CD4-positive, alpha-beta T cell (primary cell): ENCODE results near the gene GIMAP6. TPM values are rescaled to one million over a fixed set of nuclear protein-coding genes. Genes with fewer than 3 reads are reported as not detected.

ENCODE experiments used
- ATAC-seq: fragments of 200-7000 bp; cut with Tn5 transposase; one replicate; pipeline ENCODE4 v1.10.0; 2022; ENCODE audit warnings: mild to moderate bottlenecking; ENCODE audit not compliant: poor library complexity
- CTCF ChIA-PET: fragments of 350-600 bp; sonication (Branson Sonifier 250); formaldehyde crosslinking; loops from one replicate; lab custom pipeline; 2021; ENCODE audit warnings: antibody characterized with exemption, inconsistent platforms; lab: Charles Lee
- POLR2A ChIA-PET: fragments of 350-600 bp; sonication (Branson Sonifier 250); formaldehyde crosslinking; loops from one replicate; lab custom pipeline; 2021; ENCODE audit warnings: antibody characterized with exemption, inconsistent platforms; lab: Charles Lee
- DNase-seq, 14 experiments: peaks; one replicate each; pipeline ENCODE4 v3.0.0-alpha.2; 2013 to 2020; ENCODE audit warnings: mixed read lengths in 2 of 14
- H3K27ac ChIP-seq, 2 donors: one replicate each; pipeline versions ENCODE4 v1.5.1 to v1.7.0; 2013; ENCODE audit warnings: low read length in 2 of 2, low read depth in 1 of 2, mild to moderate bottlenecking in 1 of 2
- H3K27me3 ChIP-seq, 2 experiments: 1 replicate in 1 of 2; 2 replicates in 1 of 2; pipeline versions ENCODE4 v1.6.1 to v1.7.0; 2013; ENCODE audit warnings: low read length in 2 of 2, control low read depth in 1 of 2, mild to moderate bottlenecking in 1 of 2, moderate library complexity in 1 of 2; ENCODE audit not compliant: insufficient read depth in 2 of 2, control insufficient read depth in 1 of 2
- H3K36me3 ChIP-seq: one replicate; pipeline ENCODE4 v1.6.1; 2013; ENCODE audit warnings: low read length, control low read depth; ENCODE audit not compliant: insufficient read depth
- H3K4me1 ChIP-seq: one replicate; pipeline ENCODE4 v1.6.1; 2013; ENCODE audit warnings: low read length, control low read depth; ENCODE audit not compliant: insufficient read depth
- H3K4me3 ChIP-seq: one replicate; pipeline ENCODE4 v1.5.1; 2013; ENCODE audit warnings: mild to moderate bottlenecking, low read length, moderate library complexity
- H3K9me3 ChIP-seq, 2 experiments: 1 replicate in 1 of 2; 2 replicates in 1 of 2; pipeline versions ENCODE4 v1.6.1 to v1.7.0; 2013; ENCODE audit warnings: low read length in 2 of 2, mild to moderate bottlenecking in 2 of 2, control low read depth in 1 of 2, moderate library complexity in 1 of 2; ENCODE audit not compliant: control insufficient read depth in 1 of 2, insufficient read depth in 1 of 2
- H3K27ac Mint-ChIP-seq: one replicate; pipeline ENCODE4 v1.8.0; 2020; ENCODE audit warnings: mixed read lengths
- H3K27me3 Mint-ChIP-seq: one replicate; pipeline ENCODE4 v1.8.0; 2021; ENCODE audit warnings: mixed read lengths
- H3K36me3 Mint-ChIP-seq: one replicate; pipeline ENCODE4 v1.8.0; 2021; ENCODE audit warnings: low read depth, mixed read lengths
- H3K4me1 Mint-ChIP-seq: one replicate; pipeline ENCODE4 v1.8.0; 2021; ENCODE audit warnings: low read depth, mixed read lengths
- H3K4me3 Mint-ChIP-seq: one replicate; pipeline ENCODE4 v1.8.0; 2020; ENCODE audit warnings: mild to moderate bottlenecking, mixed read lengths
- H3K9me3 Mint-ChIP-seq: one replicate; pipeline ENCODE4 v1.8.0; 2020; ENCODE audit warnings: mixed read lengths
- CTCF ChIP-seq: fragments of 200-600 bp; IDR thresholded peaks from one replicate; pipeline ENCODE4 v1.8.0; 2022; ENCODE audit warnings: antibody characterized with exemption, mild to moderate bottlenecking
- intact Hi-C, 2 experiments: fragments of 100-400 bp; cut with DNase I in 1 of 2; cut with micrococcal nuclease in 1 of 2; formaldehyde crosslinking; loops; one replicate each; pipeline versions ENCODE4 v1.15.1 to v1.9.0; 2023 to 2025; cut with DNase I, micrococcal nuclease
- total RNA-seq, 174 experiments: library from RNA in 2 of 174; stranded (reverse) in 2 of 174; gene quantifications; one replicate each; pipeline ENCODE4 v1.2.3 and lab custom pipeline; 2021 to 2026

The GIMAP6 gene
- total RNA-seq, 2 experiments from 2014 or later, result 14.3 to 14.9 TPM

DNA sequence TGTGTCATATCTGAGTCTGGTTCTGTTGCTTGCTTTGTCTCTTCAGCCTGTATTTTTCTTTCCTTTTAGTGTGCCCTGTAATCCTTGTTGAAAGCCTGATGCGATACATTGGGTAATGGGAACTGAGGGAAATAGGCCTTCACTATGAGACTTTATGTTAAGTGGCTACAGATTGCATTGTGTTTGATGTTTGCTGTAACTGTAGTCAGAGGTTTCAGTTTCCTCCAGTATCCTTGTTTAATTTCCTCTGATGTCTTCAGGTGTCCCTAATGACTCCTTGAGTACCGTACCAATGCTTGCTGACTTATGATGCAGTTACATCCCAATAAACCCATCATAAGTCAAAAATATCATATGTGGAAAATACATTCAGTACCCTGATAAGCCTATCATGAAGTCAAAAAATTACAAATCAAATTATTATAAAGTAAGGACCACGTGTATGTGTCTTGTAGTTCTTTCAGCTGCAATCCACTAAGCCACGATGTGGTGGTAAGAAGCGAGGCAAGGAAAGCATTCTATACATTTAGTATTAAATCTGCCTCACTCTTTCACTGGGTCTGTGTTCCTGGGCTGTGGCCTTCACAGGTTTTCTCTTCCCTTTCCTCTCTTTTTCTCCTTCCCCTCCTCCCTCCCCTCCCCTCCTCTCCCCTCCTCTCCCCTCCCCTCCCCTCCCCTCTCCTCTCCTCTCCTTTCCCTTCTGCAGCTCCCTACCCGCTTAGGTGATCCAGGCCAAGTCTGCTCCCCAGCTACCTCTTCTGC lies 13.3 kb upstream of the GIMAP6 start:
- DNase-seq (no peak), ATAC-seq (no peak)
- intact Hi-C loops, result no loop called here
- no peak for TF ChIP-seq CTCF
- Mint-ChIP-seq H3K27me3 (no peaks in the 10 kb centered on the region), H3K4me1 (peaks cover 88% of the 10 kb centered on the region), H3K9me3 (peaks cover 20% of the 10 kb centered on the region), H3K36me3 (peaks cover 72% of the 10 kb centered on the region), H3K27ac (peak overlapping the region; percentile 67), H3K4me3 (peak overlapping the region; percentile 66)
- CTCF ChIA-PET, result no interaction called here
- Histone ChIP-seq H3K9me3 (peaks cover 0 to 9% of the 10 kb centered on the region in 2 experiments), H3K36me3 (no peaks in the 10 kb centered on the region), H3K4me1 (peaks cover 34% of the 10 kb centered on the region), H3K27ac (no peak overlapping the region), H3K4me3 (no peak overlapping the region), H3K27me3 (no peaks in the 10 kb centered on the region)
- POLR2A ChIA-PET, result no interaction called here

DNA sequence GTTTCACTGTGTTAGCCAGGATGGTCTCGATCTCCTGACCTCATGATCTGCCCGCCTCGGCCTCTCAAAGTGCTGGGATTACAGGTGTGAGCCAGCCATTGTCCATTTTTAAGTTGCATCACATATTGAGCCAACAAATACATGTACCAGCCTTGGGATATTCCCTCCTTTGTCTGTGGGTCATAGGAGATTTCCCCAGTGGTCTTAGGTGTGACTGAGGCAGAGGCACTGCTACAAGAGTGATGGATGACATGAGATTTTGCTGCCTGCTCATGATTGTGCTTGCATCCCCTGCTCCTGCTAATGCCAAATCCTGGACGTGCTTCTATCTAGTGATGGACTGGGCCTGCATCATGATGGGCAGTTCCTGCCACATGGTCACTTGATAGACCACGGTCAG lies 10.7 kb upstream of the GIMAP6 start:
- Histone ChIP-seq H3K9me3 (peaks cover 6 to 13% of the 10 kb centered on the region in 2 experiments), H3K4me1 (peaks cover 19% of the 10 kb centered on the region), H3K36me3 (no peaks in the 10 kb centered on the region), H3K4me3 (no peak overlapping the region), H3K27ac (no peak overlapping the region), H3K27me3 (no peaks in the 10 kb centered on the region)
- ATAC-seq (no peak), DNase-seq (no peak)
- CTCF ChIA-PET, result no interaction called here
- POLR2A ChIA-PET, result no interaction called here
- H3K4me3 Mint-ChIP-seq, result no peak overlapping the region
- peaks cover 71% of the 10 kb centered on the region for H3K4me1 Mint-ChIP-seq
- no peaks in the 10 kb centered on the region for H3K27me3 Mint-ChIP-seq
- peaks cover 82% of the 10 kb centered on the region for H3K36me3 Mint-ChIP-seq
- TF ChIP-seq CTCF, result no peak
- intact Hi-C loops, result no loop called here
- no peak overlapping the region for H3K27ac Mint-ChIP-seq
- H3K9me3 Mint-ChIP-seq, result peaks cover 25% of the 10 kb centered on the region

DNA sequence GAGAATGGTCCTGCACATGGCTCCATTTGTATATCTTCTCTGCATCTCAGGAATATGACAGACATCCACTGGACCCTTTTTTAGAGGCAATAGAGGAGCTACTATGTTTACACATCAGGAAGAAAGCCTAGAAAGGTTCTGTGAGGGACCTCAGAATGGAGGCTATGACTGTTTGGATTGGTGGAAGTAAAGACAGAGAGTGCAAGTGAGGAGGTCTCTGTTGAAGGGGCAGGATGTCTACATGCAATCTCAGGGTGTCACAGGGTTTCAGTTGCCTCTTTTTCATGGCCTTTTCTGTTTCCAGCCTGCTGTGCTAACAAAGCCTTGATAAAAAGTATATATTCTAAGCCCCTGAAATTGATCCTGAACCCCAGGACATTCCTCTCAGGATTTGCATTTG lies 9.7 kb upstream of the GIMAP6 start:
- DNase-seq, result no peak
- no peak overlapping the region for H3K4me3 Mint-ChIP-seq
- Histone ChIP-seq H3K4me3 (no peak overlapping the region), H3K27ac (no peak overlapping the region), H3K27me3 (no peaks in the 10 kb centered on the region), H3K4me1 (peaks cover 10% of the 10 kb centered on the region), H3K36me3 (no peaks in the 10 kb centered on the region), H3K9me3 (peaks cover 6 to 18% of the 10 kb centered on the region in 2 experiments)
- peaks cover 30% of the 10 kb centered on the region for H3K9me3 Mint-ChIP-seq
- ChIA-PET CTCF (interaction anchor here (1.2 kb wide), 1 partner anchor 44 kb away, joined by 3 read pairs; the partner anchor contains the start of gene GIMAP2), POLR2A (interaction anchor here (1.0 kb wide), 2 partner anchors 10 to 102 kb away, joined by 3 to 4 read pairs; partner anchors contain the start of gene GIMAP6)
- H3K27ac Mint-ChIP-seq, result peak overlapping the region; percentile 25
- peaks cover 71% of the 10 kb centered on the region for H3K4me1 Mint-ChIP-seq
- peaks cover 86% of the 10 kb centered on the region for H3K36me3 Mint-ChIP-seq
- no peak for ATAC-seq
- TF ChIP-seq CTCF, result no peak
- no peaks in the 10 kb centered on the region for H3K27me3 Mint-ChIP-seq
- intact Hi-C loops, result no loop called here
